ENCODE measurements around the gene TRPC4AP.

Gene TRPC4AP

GRCh38 chr20:35104685-35105295 is 12.2 kb upstream of the TRPC4AP start:
- TF ChIP-seq, protein P1, sequence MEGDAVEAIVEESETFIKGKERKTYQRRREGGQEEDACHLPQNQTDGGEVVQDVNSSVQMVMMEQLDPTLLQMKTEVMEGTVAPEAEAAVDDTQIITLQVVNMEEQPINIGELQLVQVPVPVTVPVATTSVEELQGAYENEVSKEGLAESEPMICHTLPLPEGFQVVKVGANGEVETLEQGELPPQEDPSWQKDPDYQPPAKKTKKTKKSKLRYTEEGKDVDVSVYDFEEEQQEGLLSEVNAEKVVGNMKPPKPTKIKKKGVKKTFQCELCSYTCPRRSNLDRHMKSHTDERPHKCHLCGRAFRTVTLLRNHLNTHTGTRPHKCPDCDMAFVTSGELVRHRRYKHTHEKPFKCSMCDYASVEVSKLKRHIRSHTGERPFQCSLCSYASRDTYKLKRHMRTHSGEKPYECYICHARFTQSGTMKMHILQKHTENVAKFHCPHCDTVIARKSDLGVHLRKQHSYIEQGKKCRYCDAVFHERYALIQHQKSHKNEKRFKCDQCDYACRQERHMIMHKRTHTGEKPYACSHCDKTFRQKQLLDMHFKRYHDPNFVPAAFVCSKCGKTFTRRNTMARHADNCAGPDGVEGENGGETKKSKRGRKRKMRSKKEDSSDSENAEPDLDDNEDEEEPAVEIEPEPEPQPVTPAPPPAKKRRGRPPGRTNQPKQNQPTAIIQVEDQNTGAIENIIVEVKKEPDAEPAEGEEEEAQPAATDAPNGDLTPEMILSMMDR (IDR thresholded peaks at IDR 0.05; ENCODE audit: low read depth, low read length, missing control alignments), result no peak
- no peak overlapping the region for H3K4me3 ChIP-seq (ENCODE audit: low read depth, low read length)
- no peak for DNase-seq (ENCODE audit: low read depth)

- TF ChIP-seq, protein P1 (IDR thresholded peaks at IDR 0.05; ENCODE audit: low read depth, low read length, missing control alignments), result no peak
- no peak for DNase-seq (ENCODE audit: low read depth)
- H3K4me3 ChIP-seq (ENCODE audit: low read depth, low read length), result no peak overlapping the region
These were observed 9.0 kb upstream of the TRPC4AP start for GRCh38 chr20:35101620-35102019.

DNA sequence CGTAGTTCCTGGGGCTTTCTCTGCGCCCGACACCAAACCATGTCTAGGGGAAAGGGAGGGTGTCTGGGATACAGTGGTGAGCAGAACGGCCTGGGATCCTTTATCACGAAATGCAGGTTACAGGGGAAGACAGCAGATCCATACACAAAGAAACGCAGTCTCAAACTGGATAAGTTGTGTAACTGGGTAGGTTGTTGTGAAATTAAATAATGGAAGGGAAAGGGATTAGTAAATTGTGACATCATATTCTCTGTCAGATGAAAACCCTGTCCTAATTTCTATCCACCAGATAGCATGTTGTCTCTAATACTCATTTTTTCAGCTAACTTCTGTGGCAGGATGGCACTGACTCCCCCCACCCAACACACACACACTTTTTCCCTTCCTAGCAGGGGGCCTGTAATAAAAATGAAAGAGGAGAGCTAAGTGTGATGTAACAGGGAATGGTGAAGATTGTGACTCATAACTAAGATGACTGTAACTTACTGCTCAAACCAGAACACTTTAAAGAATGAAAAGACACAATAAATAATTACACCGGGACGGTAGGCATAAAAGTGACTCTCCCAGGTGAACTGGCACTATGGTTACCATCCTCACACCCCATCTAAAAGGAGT is 769 bp upstream of the TRPC4AP start:
- TF ChIP-seq, protein P1 (IDR thresholded peaks at IDR 0.05; ENCODE audit: low read depth, low read length, missing control alignments), result no peak
- peak overlapping the region; percentile 75; the same call in 1 of the 2 replicates for H3K4me3 ChIP-seq (ENCODE audit: low read depth, low read length)
- no peak for DNase-seq (ENCODE audit: low read depth)

DNA sequence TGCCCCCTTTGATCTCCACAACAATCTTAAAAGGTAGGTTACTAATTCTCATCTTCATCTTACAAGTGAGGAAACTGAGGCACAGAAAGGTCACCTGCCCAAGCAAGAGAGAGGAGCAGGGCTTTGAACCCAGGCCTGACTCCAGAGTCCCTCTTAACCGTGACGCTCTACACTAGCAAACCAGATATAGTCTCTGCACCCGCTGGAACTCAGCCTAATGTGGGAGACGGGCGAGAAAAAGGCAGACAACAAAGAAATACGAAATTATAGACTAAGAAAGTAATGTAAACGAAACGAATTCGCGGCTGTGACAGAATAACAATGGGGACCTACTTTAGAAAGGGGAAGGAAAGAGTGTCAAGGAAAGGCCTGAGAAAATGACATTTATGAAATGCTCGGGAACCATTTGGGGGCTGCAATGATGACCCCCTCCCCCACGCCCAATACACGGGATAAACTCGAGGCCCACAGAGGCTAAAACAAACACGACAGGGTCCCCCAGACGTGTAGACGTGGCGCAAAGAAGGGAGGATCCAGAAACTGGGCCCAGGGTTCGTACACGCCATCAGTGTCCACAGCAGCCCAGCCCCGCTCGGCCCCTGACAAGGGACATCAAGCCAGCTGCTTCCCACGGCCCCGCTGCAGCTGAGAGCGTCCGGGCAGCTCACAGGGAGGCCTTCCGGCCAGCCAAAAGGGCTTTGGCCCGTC is 637 bp downstream of the TRPC4AP start:
- peak overlapping the region; percentile 75 for H3K4me3 ChIP-seq (ENCODE audit: low read depth, low read length)
- no peak for DNase-seq (ENCODE audit: low read depth)
- TF ChIP-seq, protein P1 (IDR thresholded peaks at IDR 0.05; ENCODE audit: low read depth, low read length, missing control alignments), result no peak

DNA sequence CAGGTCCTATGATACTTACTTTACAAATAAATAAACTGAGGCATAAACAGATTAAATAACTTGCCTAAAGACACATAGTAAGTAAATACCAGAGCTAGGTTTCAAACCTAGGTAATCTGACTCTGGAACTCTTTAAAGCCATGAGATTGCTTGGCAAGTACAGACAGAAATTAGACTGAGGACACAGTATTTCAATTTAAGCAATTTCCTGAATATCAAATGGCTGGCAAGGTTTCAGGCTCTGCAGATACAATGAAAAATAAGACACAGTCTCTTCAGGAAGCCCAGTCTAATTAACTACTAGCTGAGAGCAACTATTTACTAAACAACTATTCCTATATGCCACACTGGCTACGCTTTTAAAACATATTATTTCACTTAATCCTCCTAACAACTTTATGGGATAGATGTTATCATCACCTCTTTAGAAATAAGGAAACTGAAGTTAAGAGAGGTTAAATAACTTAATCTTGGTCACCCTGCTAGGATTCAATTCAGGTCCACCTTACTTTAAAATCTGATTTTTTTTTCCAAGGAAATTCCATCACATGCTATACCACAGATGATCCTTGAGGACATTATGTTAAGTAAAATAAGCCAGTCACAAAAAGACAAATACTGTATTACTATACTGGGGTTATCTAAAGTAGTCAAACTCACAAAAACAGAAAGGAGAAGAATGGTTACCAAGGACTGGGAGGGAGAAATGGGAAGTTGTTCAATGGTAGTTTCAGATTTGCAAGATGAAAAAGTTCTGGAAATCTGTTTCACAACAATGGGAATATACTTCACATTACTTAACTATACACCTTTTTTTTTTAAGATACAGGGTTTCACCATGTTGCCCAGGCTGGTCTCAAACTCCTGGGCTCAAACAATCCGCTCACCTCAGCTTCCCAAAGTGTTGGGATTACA is 4.1 kb downstream of the TRPC4AP start:
- TF ChIP-seq, protein P1 (IDR thresholded peaks at IDR 0.05; ENCODE audit: low read depth, low read length, missing control alignments), result no peak
- no peak overlapping the region for H3K4me3 ChIP-seq (ENCODE audit: low read depth, low read length)
- DNase-seq (ENCODE audit: low read depth), result no peak

DNA sequence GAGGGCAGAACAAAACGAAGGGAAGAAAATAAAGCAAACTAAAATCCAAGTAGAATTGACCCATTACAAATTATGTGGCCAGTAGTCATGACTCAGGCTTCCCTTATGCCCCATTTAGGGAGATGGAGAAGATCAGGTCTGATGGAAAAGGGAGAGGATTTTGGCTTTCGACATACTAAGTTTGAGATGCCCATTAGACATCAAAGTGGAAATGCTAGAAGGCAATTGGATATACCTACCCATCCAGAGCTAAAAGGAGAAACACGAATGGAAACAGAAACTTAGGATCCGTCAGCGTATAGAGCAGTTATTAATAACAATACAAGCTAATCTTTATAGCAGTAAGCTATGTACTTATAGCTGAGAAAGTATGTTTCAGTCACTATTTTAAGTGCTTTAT is 4.8 kb downstream of the TRPC4AP start:
- TF ChIP-seq, protein P1 (IDR thresholded peaks at IDR 0.05; ENCODE audit: low read depth, low read length, missing control alignments), result no peak
- no peak overlapping the region for H3K4me3 ChIP-seq (ENCODE audit: low read depth, low read length)
- no peak for DNase-seq (ENCODE audit: low read depth)

Data from GM12864 (cell line).